Tibial nerve (tissue), 4 donors: Measurements from ENCODE around the gene NGRN. TPM values are rescaled to one million over a fixed set of nuclear protein-coding genes. Genes with fewer than 3 reads are reported as not detected.
"Not testable (repeated sequence)": the region's sequence is repeated elsewhere in the genome, so short reads cannot be mapped to it uniquely, and the experiment has no call there.

Source experiments
- DNase-seq, 2 donors: peaks; one replicate each; pipeline ENCODE4 v3.0.0-alpha.2; 2019; ENCODE audit warnings: low spot score in 2 of 2
- H3K27ac ChIP-seq, 4 donors: fragments of 200-600 bp; sonication (generic) in 3 of 4; one replicate each; pipeline ENCODE4 v1.5.1; 2017 to 2019; ENCODE audit warnings: mild to moderate bottlenecking in 1 of 4
- H3K27me3 ChIP-seq, 2 donors: fragments of 200-600 bp; sonication (generic) in 1 of 2; one replicate each; pipeline versions ENCODE4 v1.5.1 to v1.6.0; 2017 to 2019
- H3K36me3 ChIP-seq, 3 donors: fragments of 200-600 bp; sonication (generic); one replicate each; pipeline ENCODE4 v1.5.1; 2018 to 2019
- H3K4me1 ChIP-seq, 4 donors: fragments of 200-600 bp; sonication (generic) in 3 of 4; one replicate each; pipeline ENCODE4 v1.5.1; 2017 to 2019
- H3K4me3 ChIP-seq, 4 donors: fragments of 200-600 bp; sonication (generic) in 3 of 4; one replicate each; pipeline ENCODE4 v1.5.1; 2017 to 2019; ENCODE audit warnings: mild to moderate bottlenecking in 1 of 4, moderate library complexity in 1 of 4
- H3K9me3 ChIP-seq, 4 donors: fragments of 200-600 bp; sonication (generic) in 3 of 4; one replicate each; pipeline ENCODE4 v1.5.1; 2017 to 2019
- CTCF ChIP-seq, 5 experiments: fragments of 200-600 bp in 3 of 5; fragments of 450-650 bp in 2 of 5; sonication (generic) in 3 of 5; IDR thresholded peaks; one replicate each; pipeline ENCODE4 v1.5.1; 2016 to 2019; ENCODE audit warnings: antibody characterized with exemption in 5 of 5, mild to moderate bottlenecking in 3 of 5, moderate library complexity in 2 of 5
- EP300 ChIP-seq, 2 donors: sonication (generic); formaldehyde crosslinking; IDR thresholded peaks; one replicate each; pipeline ENCODE4 v1.6.1; 2017; ENCODE audit warnings: antibody characterized with exemption in 2 of 2, mild to moderate bottlenecking in 1 of 2
- POLR2A ChIP-seq, 2 donors: fragments of 450-650 bp; IDR thresholded peaks; one replicate each; pipeline ENCODE4 v1.6.1; 2017; ENCODE audit warnings: antibody characterized with exemption in 2 of 2, mild to moderate bottlenecking in 2 of 2, moderate library complexity in 2 of 2
- WGBS, 2 donors: methylation state at CpG; one replicate each; pipeline ENCODE4 v1.1.5; 2018; 5-methylcytosine and 5-hydroxymethylcytosine counted together
- total RNA-seq, 4 donors: library from RNA; depleted of rRNA; stranded (reverse); fragments of >200 nt; gene quantifications; one replicate each; pipeline ENCODE4 v1.1.0, GENCODE V29; 2016

Gene NGRN
- total RNA-seq, 4 donors from 2014 or later, result 70.1 to 90.0 (median 74.6) TPM

GRCh38 chr15:90249203-90249863, 16.1 kb upstream of the NGRN start, which contains the start of gene TTLL13:
TSS of gene TTLL13 (plus strand) at chr15:90249556. CDS start at chr15:90250631, 1,075 bp downstream.
- TF ChIP-seq CTCF (IDR thresholded peaks at IDR 0.05) (no peak), EP300 (IDR thresholded peaks at IDR 0.05) (no peak), POLR2A (IDR thresholded peaks at IDR 0.05) (peak in 1 of 2 donors; percentile 26)
- 1 to 2% methylated on average over 26 to 42 of the region's 44 CpGs for WGBS, 2 donors

GRCh38 chr15:90257776-90258175, 7.7 kb upstream of the NGRN start:
- Histone ChIP-seq H3K9me3 (no peaks in the 10 kb centered on the region), H3K27me3 (no peaks in the 10 kb centered on the region), H3K4me1 (no peaks in the 10 kb centered on the region), H3K4me3 (no peak overlapping the region), H3K27ac (no peak overlapping the region), H3K36me3 (no peaks in the 10 kb centered on the region)
- TF ChIP-seq POLR2A (IDR thresholded peaks at IDR 0.05) (no peak), EP300 (IDR thresholded peaks at IDR 0.05) (no peak), CTCF (IDR thresholded peaks at IDR 0.05) (no peak)
- no peak for DNase-seq
- WGBS, 2 donors, result 65 to 78% methylated on average over 7 of the region's 7 CpGs

More at GRCh38 chr15:90249203-90249863, 16.1 kb upstream of the NGRN start, which contains the start of gene TTLL13:
- DNase-seq, result peak; percentile 86 to 95
- Histone ChIP-seq H3K27me3 (no peaks in the 10 kb centered on the region), H3K27ac (peak within 1 kb of the TSS in 3 of 4 donors; percentile 5 to 33 (median 30)), H3K36me3 (no peaks in the 10 kb centered on the region), H3K4me3 (peak within 1 kb of the TSS; percentile 36 to 70 (median 58)), H3K4me1 (peaks cover 0 to 17% (median 7%) of the 10 kb centered on the region in 4 donors), H3K9me3 (no peaks in the 10 kb centered on the region)

- DNase-seq, result no peak
- H3K27ac ChIP-seq, result no peak overlapping the region
- WGBS, 2 donors, result 75 to 80% methylated on average over 5 of the region's 5 CpGs
- H3K36me3 ChIP-seq, result no peaks in the 10 kb centered on the region
- H3K4me1 ChIP-seq, result peaks cover 0 to 5% (median 4%) of the 10 kb centered on the region in 4 donors
- no peak for TF ChIP-seq EP300 (IDR thresholded peaks at IDR 0.05)
- no peak for TF ChIP-seq POLR2A (IDR thresholded peaks at IDR 0.05)
- TF ChIP-seq CTCF (IDR thresholded peaks at IDR 0.05), result no peak
- no peaks in the 10 kb centered on the region for H3K27me3 ChIP-seq
- H3K4me3 ChIP-seq, result no peak overlapping the region
- no peaks in the 10 kb centered on the region for H3K9me3 ChIP-seq
Observed at GRCh38 chr15:90259524-90259923, 5.9 kb upstream of the NGRN start.

- not testable (repeated sequence) for H3K36me3 ChIP-seq, H3K27me3 ChIP-seq, H3K4me3 ChIP-seq, H3K27ac ChIP-seq, H3K9me3 ChIP-seq, DNase-seq
- H3K4me1 ChIP-seq, result peaks cover 0 to 10% (median 8%) of the 10 kb centered on the region in 4 donors
- 88 to 89% methylated on average over 6 of the region's 6 CpGs for WGBS, 2 donors
Observed at GRCh38 chr15:90260731-90261130, 4.7 kb upstream of the NGRN start.

GRCh38 chr15:90261811-90262210, 3.7 kb upstream of the NGRN start:
- TF ChIP-seq CTCF (IDR thresholded peaks at IDR 0.05), result no peak
- TF ChIP-seq POLR2A (IDR thresholded peaks at IDR 0.05), result no peak
- no peak for TF ChIP-seq EP300 (IDR thresholded peaks at IDR 0.05)
- DNase-seq, result no peak
- WGBS, 2 donors, result 84 to 92% methylated on average over 5 of the region's 5 CpGs

More at GRCh38 chr15:90261811-90262210, 3.7 kb upstream of the NGRN start:
- Histone ChIP-seq H3K4me3 (no peak overlapping the region), H3K4me1 (peaks cover 0 to 14% (median 13%) of the 10 kb centered on the region in 4 donors), H3K27me3 (no peaks in the 10 kb centered on the region), H3K27ac (no peak overlapping the region), H3K9me3 (no peaks in the 10 kb centered on the region), H3K36me3 (no peaks in the 10 kb centered on the region)
